ENCODE data around the gene ADD1.

GRCh38 chr4:2939383-2940243 is 96.0 kb downstream of the ADD1 start:
- TF ChIP-seq POLR2A (IDR thresholded peaks at IDR 0.05) (no peak), CTCF (IDR thresholded peaks at IDR 0.05) (no peak)

Measured in heart left ventricle (tissue), 13 donors.